Erythroblast (primary cell): ENCODE data around the gene BMP6.

Source experiments
- GATA1 ChIP-seq: IDR thresholded peaks from 2 replicates; pipeline ENCODE4 v1.6.1; 2011; ENCODE audit warnings: low read depth, mild to moderate bottlenecking, control low read depth, low read length, moderate library complexity
- POLR2A ChIP-seq: IDR thresholded peaks from 2 replicates; pipeline ENCODE4 v1.6.1; 2011; ENCODE audit warnings: mild to moderate bottlenecking, low read length

- TF ChIP-seq POLR2A: no peak
- TF ChIP-seq GATA1: no peak
These were observed 39.9 kb downstream of the BMP6 start for GRCh38 chr6:7765575-7766325.
